ENCODE results near the gene KRTAP10-3. TPM values are rescaled to one million over a fixed set of nuclear protein-coding genes. Genes with fewer than 3 reads are reported as not detected.
"Not testable (repeated sequence)": the region's sequence is repeated elsewhere in the genome, so short reads cannot be mapped to it uniquely, and the experiment has no call there.

The KRTAP10-3 gene
- polyA plus RNA-seq, 4 donors, result not detected

DNA sequence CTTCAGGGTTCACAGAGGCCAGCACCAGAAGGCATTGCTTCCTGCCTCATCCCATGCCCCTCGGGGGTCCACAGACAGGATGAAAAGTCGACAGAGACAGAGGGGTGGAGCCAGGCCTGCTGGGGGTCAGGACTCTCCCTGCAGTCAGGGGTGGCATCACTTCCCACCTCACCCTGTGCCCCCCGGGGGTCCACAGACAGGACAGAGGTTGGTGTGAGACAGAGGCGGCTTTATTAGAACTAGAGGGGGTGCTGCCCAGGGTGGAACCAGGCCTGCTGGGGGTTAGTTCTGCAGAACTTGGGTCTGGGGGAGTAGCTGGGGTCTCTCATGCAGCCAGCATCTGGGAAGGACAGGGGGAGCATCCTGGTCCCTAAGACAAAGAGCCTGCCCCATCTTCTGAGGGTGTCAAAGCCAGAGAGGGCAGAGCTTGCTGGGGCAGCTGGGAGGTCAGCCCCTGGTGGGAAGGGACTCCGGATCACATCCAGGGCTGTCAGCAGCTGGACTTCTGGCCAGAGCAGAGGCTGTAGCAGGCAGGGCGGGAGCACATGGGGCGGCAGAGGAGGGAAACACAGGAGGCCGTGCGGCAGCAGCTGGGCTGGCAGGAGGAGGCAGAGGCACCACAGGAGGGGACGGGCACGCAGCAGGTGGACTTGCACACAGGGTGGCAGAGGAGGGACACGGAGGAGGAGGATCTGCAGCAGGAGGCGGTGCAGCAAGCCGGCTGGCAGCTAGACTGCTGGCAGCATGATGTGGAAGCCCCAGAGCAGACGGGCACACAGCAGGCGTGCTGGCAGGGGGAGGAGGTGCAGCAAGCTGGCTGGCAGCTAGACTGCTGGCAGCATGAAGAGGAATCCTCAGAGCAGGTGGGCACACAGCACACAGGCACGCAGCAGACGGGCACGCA lies 32.6 kb upstream of the KRTAP10-3 start:
- DNase-seq (ENCODE audit: low read depth in 4 of 4, low spot score in 3 of 4), result not testable (repeated sequence)

DNA sequence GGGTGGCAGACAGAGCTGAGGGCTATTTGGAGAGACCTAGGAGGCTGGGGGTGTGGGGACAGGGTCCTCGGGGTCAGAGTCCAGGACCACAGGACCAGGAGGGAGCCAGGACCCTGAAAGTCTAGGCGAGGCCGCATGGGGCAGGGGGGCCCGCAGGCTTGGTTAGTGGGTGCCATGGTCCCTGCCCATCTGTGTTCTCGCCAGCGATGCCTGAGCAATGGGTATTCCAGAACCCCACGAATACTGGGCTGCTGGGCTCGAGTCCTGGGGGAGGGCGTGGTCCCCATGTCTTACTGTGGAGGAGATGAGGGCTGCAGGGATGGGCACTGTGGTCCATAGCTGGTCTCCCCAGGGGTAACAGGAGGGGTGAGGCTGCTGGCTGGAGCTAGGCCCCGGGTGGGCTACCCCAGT lies 31.7 kb upstream of the KRTAP10-3 start:
- DNase-seq (ENCODE audit: low read depth in 4 of 4, low spot score in 3 of 4), result no peak

DNA sequence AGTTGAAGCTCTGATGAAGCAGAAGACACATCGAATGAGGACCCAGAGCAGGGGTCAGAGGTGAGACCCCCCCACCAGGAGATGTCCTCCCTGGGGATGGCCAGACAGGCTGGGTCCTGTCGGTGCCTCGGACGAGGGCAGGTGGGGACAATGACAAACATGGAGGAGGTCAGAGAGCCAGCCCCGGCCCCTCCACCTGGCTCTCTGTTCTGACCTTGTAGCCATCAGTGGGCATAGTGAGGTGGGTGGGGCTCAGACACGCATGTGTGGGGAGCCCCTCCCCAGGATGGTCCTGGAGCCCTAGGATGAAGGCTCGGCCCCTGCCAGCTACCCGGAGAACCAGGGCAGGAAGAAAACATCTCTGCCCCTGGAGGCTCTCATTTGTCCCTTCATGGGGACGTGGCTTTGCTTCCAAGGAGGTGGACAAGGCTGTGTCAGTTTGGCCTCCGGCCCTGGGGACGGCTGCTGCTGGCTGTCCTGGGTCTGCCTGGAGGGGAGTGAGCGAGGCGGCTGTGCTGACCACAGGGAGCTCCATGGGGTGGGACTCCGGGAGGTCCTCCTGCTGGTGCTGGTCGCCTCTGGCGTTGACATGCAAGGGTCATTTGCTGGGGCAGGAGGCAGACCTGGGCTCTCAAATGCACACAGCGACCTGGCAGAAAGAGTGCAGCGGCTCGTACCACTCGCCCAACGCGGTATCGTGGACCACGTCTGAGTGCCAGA lies 31.2 kb upstream of the KRTAP10-3 start:
- no peak for DNase-seq (ENCODE audit: low read depth in 4 of 4, low spot score in 3 of 4)

DNA sequence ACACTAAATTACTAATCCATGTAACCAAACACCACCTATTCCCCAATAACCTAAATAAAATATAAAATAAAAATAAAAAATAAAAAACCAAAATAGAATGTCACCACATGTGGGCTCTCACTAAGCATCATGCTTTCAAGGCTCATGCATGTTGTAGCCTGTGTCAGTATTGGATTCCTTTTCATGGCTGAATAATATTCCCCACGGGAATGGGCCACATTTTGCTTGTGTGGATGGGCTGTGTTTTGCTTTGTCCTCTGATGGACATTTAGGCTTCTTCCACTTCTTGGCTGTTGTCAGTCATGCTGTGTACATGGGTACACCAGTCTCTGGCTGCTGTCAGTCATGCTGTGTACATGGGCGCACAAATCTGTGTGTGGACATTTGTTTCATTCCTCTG lies 30.5 kb upstream of the KRTAP10-3 start:
- DNase-seq (ENCODE audit: low read depth in 4 of 4, low spot score in 3 of 4), result no peak

GRCh38 chr21:44585892-44586291 lies 27.3 kb upstream of the KRTAP10-3 start:
- DNase-seq (ENCODE audit: low read depth in 4 of 4, low spot score in 3 of 4), result no peak

DNA sequence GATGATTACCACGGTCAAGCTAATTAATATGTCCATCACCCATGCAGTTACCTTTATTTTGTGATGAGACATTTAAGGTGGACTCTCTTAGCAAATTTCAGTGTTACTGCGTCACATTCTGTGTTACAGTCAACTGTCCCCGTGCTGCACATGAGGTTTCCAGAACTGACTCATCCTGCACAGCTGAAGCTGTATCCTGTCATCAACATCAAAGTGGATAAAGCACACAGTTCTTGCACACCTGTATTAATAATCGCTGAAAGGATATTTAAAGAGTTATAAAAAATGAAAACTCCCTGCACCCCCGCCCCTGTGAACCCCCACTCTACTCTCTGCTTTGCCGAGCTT lies 25.2 kb upstream of the KRTAP10-3 start:
- DNase-seq (ENCODE audit: low read depth in 4 of 4, low spot score in 3 of 4), result no peak

DNA sequence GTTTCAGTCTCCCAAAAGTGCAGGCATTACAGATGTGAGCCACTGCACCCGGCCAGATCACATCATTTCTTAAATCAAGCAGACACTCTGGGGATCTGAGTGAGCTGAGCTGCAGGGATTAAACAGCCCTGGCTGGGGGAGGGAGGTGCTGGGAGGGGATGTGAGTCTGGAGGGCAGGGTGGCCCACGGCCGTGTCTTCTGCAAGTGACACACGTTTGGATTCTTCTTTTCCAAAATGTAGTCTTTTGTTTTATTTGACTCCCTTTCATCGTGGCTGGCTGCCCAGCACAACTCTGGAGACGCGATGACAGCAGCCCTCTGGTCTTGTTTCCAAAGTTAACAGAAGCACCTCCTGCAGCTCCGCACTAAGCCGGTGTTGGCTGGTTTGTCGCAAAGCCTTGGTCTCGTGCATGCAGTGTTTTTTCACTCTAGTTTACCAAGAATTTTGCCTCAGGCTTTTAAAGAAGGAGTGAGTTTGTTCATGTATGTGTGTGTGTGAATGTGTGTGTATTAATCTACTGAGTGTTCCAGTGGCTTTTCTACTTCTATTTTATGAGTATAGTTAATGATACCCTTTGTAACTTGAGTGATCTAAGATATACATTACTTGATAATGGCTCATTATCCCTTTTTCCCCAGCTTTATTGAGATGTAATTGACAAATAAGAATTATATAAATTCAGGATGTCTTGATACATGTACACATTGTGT lies 24.6 kb upstream of the KRTAP10-3 start:
- DNase-seq (ENCODE audit: low read depth in 4 of 4, low spot score in 3 of 4), result peak in 1 of 4 donors; percentile 41

GRCh38 chr21:44582055-44582454 lies 23.5 kb upstream of the KRTAP10-3 start:
- DNase-seq (ENCODE audit: low read depth in 4 of 4, low spot score in 3 of 4), result no peak

GRCh38 chr21:44581158-44581557 lies 22.6 kb upstream of the KRTAP10-3 start:
- no peak for DNase-seq (ENCODE audit: low read depth in 4 of 4, low spot score in 3 of 4)

DNA sequence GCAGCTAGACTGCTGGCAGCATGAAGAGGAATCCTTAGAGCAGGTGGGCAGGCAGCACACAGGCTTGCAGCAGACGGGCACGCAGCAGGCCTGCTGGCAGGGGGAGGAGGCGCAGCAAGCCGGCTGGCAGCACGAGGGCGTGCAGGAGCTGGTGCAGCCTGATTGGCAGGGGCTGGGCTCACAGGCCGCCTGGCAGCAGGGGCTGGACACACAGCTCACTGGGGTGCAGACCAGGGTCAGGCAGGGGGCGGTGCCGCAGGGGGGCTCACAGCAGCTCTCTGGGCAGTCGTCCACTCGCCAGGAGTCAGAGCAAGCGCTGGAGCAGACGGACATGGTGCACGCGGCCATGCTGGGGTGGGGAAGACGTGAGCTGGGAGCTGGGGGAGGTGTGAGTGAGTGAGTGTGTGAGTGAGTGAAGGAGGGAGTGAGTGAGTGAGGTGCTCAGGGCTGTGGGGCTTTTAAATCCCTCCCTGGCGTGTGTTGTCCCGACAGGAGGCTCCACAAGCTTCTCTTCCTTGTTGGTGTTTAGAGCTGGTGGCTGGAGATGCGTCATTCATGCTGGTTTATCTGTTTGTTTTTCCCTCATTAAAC lies 21.7 kb upstream of the KRTAP10-3 start, which contains the start of gene KRTAP10-5:
KRTAP10-5 (minus strand) TSS at position 374 of the 591 bp plus-strand sequence; CDS start at position 348, 26 bp downstream.
- DNase-seq (ENCODE audit: low read depth in 4 of 4, low spot score in 3 of 4), result not testable (repeated sequence)

DNA sequence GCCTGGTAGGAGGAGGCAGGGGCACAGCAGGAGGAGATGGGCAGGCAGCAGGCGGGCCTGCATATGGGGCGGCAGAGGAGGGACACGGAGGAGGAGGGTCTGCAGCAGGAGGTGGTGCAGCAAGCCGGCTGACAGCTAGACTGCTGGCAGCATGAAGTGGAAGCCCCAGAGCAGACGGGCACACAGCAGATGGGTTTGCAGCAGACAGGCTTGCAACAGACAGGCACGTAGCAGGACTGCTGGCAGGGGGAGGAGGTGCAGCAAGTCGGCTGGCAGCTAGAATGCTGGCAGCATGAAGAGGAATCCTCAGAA lies 21.2 kb upstream of the KRTAP10-3 start:
- no peak for DNase-seq (ENCODE audit: low read depth in 4 of 4, low spot score in 3 of 4)

DNA sequence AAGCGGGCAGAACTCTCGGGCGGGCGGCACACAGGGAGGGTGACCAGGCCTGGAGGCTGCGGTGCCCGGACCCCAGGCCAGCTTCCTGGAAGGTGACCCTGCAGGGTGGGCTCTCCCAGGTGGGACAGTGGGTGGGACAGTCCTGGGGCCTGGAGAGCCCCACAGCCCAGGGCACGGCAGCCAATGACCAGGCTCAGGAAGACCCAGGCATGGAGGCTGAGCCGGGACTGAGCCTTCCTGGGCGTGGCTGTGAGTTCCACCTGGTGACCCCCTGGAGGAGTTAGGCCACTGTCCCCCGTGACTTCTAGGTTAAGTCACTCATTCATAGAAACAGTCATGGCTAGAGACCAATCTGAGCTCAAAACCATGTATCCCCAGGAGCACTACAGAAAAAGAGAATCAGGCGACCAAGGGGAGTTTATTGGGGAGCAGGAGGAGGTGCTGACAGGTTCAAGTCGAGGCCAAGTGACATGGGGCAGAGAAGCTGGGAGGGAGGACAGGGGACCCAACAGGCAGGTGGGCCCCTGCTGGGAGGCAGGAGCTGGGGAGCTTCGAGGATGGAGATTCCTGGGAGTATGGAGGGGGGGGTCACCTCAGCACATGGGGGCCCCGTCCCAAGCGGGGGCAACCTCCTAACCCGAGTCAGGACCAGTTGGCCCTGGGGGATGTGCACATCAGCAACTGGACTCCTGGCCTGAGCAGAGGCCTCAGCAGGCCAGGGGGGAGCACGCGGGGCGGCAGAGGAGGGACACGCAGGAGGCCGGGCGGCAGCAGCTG lies 20.6 kb upstream of the KRTAP10-3 start:
- no peak for DNase-seq (ENCODE audit: low read depth in 4 of 4, low spot score in 3 of 4)

DNA sequence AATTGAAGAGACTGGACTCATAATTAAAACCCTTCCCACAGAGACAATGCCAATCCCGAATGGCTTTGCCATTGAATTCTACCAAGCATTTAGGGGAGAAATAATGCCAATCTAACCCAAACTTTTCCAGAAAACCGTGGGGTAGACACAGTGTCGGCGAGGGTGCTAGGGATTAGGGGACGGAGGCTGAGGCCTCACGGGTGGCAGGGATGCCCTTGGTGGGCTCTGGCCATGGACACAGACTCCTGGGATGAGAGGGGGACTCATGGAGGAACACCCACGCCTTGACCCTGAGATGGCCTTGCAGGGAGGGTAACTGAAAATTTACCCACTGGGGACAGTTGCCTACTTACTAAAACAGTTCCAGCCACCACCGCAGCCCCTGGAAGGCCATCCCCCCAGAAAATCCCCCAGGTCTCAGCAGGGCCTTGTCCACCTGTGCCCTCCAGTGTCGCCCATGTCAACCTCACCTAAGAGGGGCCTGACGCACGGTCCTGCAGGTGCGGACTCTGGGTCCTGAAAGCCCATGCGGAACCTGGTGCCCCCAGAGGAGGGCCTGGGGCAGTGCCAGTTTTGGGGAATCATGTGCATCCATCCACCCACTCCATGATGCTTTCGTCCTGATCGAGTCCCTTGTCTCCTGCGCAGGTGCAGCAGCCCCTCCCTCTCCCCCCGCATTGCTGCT lies 19.9 kb upstream of the KRTAP10-3 start:
- DNase-seq (ENCODE audit: low read depth in 4 of 4, low spot score in 3 of 4), result no peak

DNA sequence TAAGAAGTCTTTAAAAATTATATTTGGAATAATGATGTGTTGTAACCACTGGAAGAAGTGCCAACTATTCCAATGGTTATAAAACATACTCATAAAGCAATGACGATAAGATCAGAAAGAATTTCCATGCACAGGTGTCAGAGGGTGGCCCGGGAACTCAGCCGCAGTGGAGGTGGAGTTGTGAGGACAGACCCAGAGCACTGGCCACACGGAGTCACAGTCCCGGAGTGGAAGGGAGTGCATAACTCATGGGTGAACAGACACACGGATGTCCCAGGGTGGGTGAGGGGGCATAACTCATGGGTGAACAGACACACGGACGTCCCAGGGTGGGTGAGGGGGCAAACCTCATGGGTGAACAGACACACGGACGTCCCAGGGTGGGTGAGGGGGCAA lies 17.4 kb upstream of the KRTAP10-3 start:
- DNase-seq (ENCODE audit: low read depth in 4 of 4, low spot score in 3 of 4), result no peak

GRCh38 chr21:44575307-44576024 lies 16.9 kb upstream of the KRTAP10-3 start:
- DNase-seq (ENCODE audit: low read depth in 4 of 4, low spot score in 3 of 4), result no peak

DNA sequence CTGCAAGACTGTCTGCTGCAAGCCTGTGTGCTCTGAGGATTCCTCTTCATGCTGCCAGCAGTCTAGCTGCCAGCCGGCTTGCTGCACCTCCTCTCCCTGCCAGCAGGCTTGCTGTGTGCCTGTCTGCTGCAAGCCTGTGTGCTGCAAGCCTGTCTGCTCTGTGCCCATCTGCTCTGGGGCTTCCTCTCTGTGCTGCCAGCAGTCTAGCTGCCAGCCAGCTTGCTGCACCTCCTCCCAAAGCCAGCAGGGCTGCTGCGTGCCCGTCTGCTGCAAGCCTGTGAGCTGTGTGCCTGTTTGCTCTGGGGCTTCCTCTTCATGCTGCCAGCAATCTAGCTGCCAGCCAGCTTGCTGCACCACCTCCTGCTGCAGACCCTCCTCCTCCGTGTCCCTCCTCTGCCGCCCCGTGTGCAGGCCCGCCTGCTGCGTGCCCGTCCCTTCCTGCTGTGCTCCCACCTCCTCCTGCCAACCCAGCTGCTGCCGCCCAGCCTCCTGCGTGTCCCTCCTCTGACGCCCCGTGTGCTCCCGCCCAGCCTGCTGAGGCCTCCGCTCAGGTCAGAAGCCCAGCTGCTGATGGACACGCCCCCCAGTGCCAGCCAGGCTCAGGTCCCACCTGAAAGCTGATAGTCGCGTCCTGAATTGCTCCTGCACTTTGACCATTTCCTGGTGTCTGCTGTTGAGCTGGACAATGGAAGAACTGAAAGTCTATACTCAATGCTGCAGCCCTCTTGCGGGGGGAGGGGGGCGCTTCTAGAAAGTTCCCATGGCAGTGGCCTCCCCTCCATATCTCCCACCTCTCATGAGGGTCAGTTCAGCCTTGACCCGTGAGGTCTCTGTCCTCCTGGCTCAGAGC lies 16.1 kb upstream of the KRTAP10-3 start:
- no peak for DNase-seq (ENCODE audit: low read depth in 4 of 4, low spot score in 3 of 4)

GRCh38 chr21:44573630-44574456 lies 15.2 kb upstream of the KRTAP10-3 start, which contains the start of gene KRTAP10-4:
TSS of gene KRTAP10-4 (plus strand) at chr21:44573729. CDS start at chr21:44573759, 30 bp downstream.
- DNase-seq (ENCODE audit: low read depth in 4 of 4, low spot score in 3 of 4), result not testable (repeated sequence)
